Loucy (cell line): ENCODE results near the gene IAH1.

Experiments used
- H2AFZ ChIP-seq: fragments of 200-600 bp; sonication (generic); 2 replicates; pipeline ENCODE4 v1.6.0; 2016; ENCODE audit warnings: antibody characterized with exemption, mild to moderate bottlenecking, low read length, moderate library complexity
- H3F3A ChIP-seq: fragments of 200-600 bp; 2 replicates; pipeline ENCODE4 v1.6.0; 2016; ENCODE audit warnings: antibody characterized with exemption, low read depth, mild to moderate bottlenecking
- H3K27me3 ChIP-seq: fragments of 200-600 bp; sonication (generic); 2 replicates; pipeline ENCODE4 v1.6.1; 2014; ENCODE audit warnings: low read length, mild to moderate bottlenecking; ENCODE audit not compliant: insufficient read depth, poor library complexity, severe bottlenecking
- H3K36me3 ChIP-seq: fragments of 200-600 bp; sonication (generic); 2 replicates; pipeline ENCODE4 v1.6.1; 2016; ENCODE audit warnings: low read length; ENCODE audit not compliant: insufficient read depth
- H3K4me1 ChIP-seq: fragments of 200-600 bp; sonication (generic); 2 replicates; pipeline ENCODE4 v1.5.1; 2014; ENCODE audit warnings: low read length, mild to moderate bottlenecking; ENCODE audit not compliant: insufficient read depth, poor library complexity, severe bottlenecking
- H3K4me2 ChIP-seq: fragments of 200-600 bp; sonication (generic); 2 replicates; pipeline ENCODE4 v1.6.0; 2014; ENCODE audit warnings: antibody characterized with exemption, low read length, low read depth, mild to moderate bottlenecking; ENCODE audit not compliant: poor library complexity, severe bottlenecking
- H3K4me3 ChIP-seq: fragments of 200-600 bp; sonication (generic); 2 replicates; pipeline ENCODE4 v1.5.1; 2014; ENCODE audit warnings: low read length, mild to moderate bottlenecking, mixed read lengths; ENCODE audit not compliant: poor library complexity, severe bottlenecking
- H3K79me2 ChIP-seq: fragments of 200-600 bp; sonication (generic); 2 replicates; pipeline ENCODE4 v1.6.1; 2014; ENCODE audit warnings: low read length; ENCODE audit not compliant: insufficient read depth
- H3K9ac ChIP-seq: fragments of 200-600 bp; sonication (generic); 2 replicates; pipeline ENCODE4 v1.6.0; 2014; ENCODE audit warnings: mild to moderate bottlenecking, low read depth, low read length, moderate library complexity; ENCODE audit not compliant: poor library complexity, severe bottlenecking
- H3K9me2 ChIP-seq: fragments of 200-600 bp; sonication (generic); replicated peaks from 2 replicates; pipeline ENCODE4 v1.6.1; 2016; ENCODE audit warnings: low read depth, low read length, mixed read lengths
- H3K9me3 ChIP-seq: fragments of 200-600 bp; sonication (generic); 2 replicates; pipeline ENCODE4 v1.6.1; 2014; ENCODE audit warnings: mild to moderate bottlenecking, antibody characterized with exemption, low read length, low read depth; ENCODE audit not compliant: insufficient read depth
- H4K20me1 ChIP-seq: fragments of 200-600 bp; sonication (generic); 2 replicates; pipeline ENCODE4 v1.6.0; 2014; ENCODE audit warnings: antibody characterized with exemption, low read length, mild to moderate bottlenecking; ENCODE audit not compliant: insufficient read depth, poor library complexity, severe bottlenecking
- EZH2phosphoT487 ChIP-seq: fragments of 200-600 bp; IDR thresholded peaks from 2 replicates; pipeline ENCODE4 v1.6.1; 2018; ENCODE audit warnings: antibody characterized with exemption, mild to moderate bottlenecking, moderate library complexity, borderline replicate concordance
- TF ChIP-seq, protein P1 (sequence below): fragments of 200-600 bp; sonication (generic); conservative IDR thresholded peaks from 2 replicates; pipeline ENCODE4 v1.5.1; 2014; ENCODE audit warnings: mild to moderate bottlenecking, antibody characterized with exemption, low read length

Gene IAH1

GRCh38 chr2:9474361-9475057, at the start of gene IAH1:
Gene IAH1, plus strand, starts transcription at chr2:9474551. Its CDS starts 16 bp downstream, at chr2:9474567.
- H3K9ac ChIP-seq = peak within 1 kb of the TSS; percentile 73
- H3K27me3 ChIP-seq = no peaks in the 10 kb centered on the region
- H3K9me3 ChIP-seq = no peaks in the 10 kb centered on the region
- H3K79me2 ChIP-seq = peaks cover 18% of the 10 kb centered on the region; the same call in 1 of the 2 replicates
- peak within 1 kb of the TSS; percentile 65 for H3K4me2 ChIP-seq
- TF ChIP-seq EZH2phosphoT487 = no peak
- TF ChIP-seq, protein P1, sequence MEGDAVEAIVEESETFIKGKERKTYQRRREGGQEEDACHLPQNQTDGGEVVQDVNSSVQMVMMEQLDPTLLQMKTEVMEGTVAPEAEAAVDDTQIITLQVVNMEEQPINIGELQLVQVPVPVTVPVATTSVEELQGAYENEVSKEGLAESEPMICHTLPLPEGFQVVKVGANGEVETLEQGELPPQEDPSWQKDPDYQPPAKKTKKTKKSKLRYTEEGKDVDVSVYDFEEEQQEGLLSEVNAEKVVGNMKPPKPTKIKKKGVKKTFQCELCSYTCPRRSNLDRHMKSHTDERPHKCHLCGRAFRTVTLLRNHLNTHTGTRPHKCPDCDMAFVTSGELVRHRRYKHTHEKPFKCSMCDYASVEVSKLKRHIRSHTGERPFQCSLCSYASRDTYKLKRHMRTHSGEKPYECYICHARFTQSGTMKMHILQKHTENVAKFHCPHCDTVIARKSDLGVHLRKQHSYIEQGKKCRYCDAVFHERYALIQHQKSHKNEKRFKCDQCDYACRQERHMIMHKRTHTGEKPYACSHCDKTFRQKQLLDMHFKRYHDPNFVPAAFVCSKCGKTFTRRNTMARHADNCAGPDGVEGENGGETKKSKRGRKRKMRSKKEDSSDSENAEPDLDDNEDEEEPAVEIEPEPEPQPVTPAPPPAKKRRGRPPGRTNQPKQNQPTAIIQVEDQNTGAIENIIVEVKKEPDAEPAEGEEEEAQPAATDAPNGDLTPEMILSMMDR = no peak
- no peaks in the 10 kb centered on the region for H3F3A ChIP-seq
- H3K4me3 ChIP-seq = peak within 1 kb of the TSS; percentile 73
- peaks cover 5% of the 10 kb centered on the region for H4K20me1 ChIP-seq
- no peaks in the 10 kb centered on the region for H3K9me2 ChIP-seq
- peaks cover 25% of the 10 kb centered on the region for H3K4me1 ChIP-seq
- peaks cover 8% of the 10 kb centered on the region; the same call in 1 of the 2 replicates for H3K36me3 ChIP-seq
- H2AFZ ChIP-seq = peak within 1 kb of the TSS; percentile 98

- H3K4me3 ChIP-seq = no peak overlapping the region
- H3K27me3 ChIP-seq = no peaks in the 10 kb centered on the region
- H3F3A ChIP-seq = no peaks in the 10 kb centered on the region
- H3K9me2 ChIP-seq = no peaks in the 10 kb centered on the region
- peaks cover 23% of the 10 kb centered on the region for H3K4me1 ChIP-seq
- H3K9ac ChIP-seq = no peak overlapping the region
- no peak overlapping the region for H3K4me2 ChIP-seq
- H4K20me1 ChIP-seq = no peaks in the 10 kb centered on the region
- no peaks in the 10 kb centered on the region for H3K9me3 ChIP-seq
- no peak for TF ChIP-seq EZH2phosphoT487
- TF ChIP-seq, protein P1 = no peak
- peaks cover 24% of the 10 kb centered on the region for H3K79me2 ChIP-seq
- H3K36me3 ChIP-seq = peaks cover 20% of the 10 kb centered on the region; the same call in 1 of the 2 replicates
- no peak overlapping the region for H2AFZ ChIP-seq
Measured at GRCh38 chr2:9428965-9429577, 45.3 kb upstream of the IAH1 start.

DNA sequence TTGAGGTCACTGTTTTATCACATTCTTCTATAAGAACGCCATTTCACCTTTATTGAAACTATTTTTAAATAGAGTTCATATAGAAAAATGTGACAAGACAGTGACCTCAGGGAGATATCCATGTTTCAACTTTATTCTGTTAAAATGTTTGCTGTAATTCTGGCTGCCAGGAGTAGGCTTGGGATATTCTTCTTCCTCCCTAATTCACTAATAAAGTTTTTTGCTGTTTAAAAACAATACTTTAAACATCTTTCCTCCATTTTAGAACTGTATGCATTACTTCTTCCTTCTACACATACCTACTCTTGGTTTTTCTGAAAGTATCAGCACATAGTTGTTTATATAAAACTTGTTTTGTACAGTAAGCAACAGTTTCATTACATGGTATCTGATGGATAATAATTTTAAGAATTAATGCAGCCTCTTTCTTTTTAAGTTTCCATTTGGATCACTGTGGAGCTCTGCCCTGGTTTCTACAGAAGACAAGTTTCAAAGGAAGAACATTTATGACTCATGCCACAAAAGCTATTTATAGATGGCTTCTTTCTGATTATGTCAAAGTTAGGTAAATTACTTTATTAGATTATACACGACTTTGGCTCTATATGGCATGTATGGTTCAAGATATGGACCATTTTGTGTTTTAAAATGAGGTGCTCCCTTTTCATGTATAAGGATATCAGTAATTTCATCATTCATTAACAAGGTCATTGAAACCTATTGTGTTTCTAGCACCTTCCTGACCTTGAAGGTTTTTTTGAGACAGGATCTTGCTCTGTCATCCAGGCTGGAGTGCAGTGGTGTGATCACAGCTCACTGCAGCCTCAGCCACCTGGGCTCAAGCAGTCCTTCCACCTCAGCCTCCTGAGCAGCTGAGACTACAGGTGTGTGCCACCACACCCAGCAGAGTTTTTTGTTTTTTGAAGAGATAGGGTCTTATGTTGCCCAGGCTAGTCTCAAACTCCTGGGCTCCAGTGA, 43.7 kb upstream of the IAH1 start:
- H4K20me1 ChIP-seq = no peaks in the 10 kb centered on the region
- H3K9me2 ChIP-seq = no peaks in the 10 kb centered on the region
- no peak overlapping the region for H3K4me3 ChIP-seq
- no peak overlapping the region for H3K9ac ChIP-seq
- H3K4me2 ChIP-seq = no peak overlapping the region
- H3K4me1 ChIP-seq = peaks cover 8% of the 10 kb centered on the region
- no peaks in the 10 kb centered on the region for H3K27me3 ChIP-seq
- TF ChIP-seq, protein P1 = no peak
- no peak for TF ChIP-seq EZH2phosphoT487
- no peak overlapping the region for H2AFZ ChIP-seq
- H3F3A ChIP-seq = no peaks in the 10 kb centered on the region
- H3K79me2 ChIP-seq = peaks cover 9% of the 10 kb centered on the region
- peaks cover 27% of the 10 kb centered on the region; the same call in 1 of the 2 replicates for H3K36me3 ChIP-seq
- H3K9me3 ChIP-seq = no peaks in the 10 kb centered on the region
